Activated T-helper 2 cell treated with anti-CD3 and anti-CD28 coated beads, Interferon-gamma antibody, Interleukin-2, Interleukin-4, amounts not matched to agents 10 μg/mL and 5 μg/mL and 100 μg/mL, durations not matched to agents 14 hours and 24 hours and 36 hours (primary cell): ENCODE results near the gene ZAP70. TPM values are rescaled to one million over a fixed set of nuclear protein-coding genes. Genes with fewer than 3 reads are reported as not detected.
A peak's percentile ranks its signal among the peaks of the same experiment; 100 is the strongest.
"Not testable (repeated sequence)": the region's sequence is repeated elsewhere in the genome, so short reads cannot be mapped to it uniquely, and the experiment has no call there.

Source experiments
- DNase-seq: peaks from one replicate; pipeline ENCODE4 v3.0.0; 2021; ENCODE audit warnings: low spot score
- H3K27ac Mint-ChIP-seq: one replicate; pipeline ENCODE4 v1.8.0; 2021; ENCODE audit warnings: mixed read lengths
- H3K27me3 Mint-ChIP-seq: one replicate; pipeline ENCODE4 v1.8.0; 2021; ENCODE audit warnings: low read depth, mixed read lengths
- H3K36me3 Mint-ChIP-seq: one replicate; pipeline ENCODE4 v1.8.0; 2021; ENCODE audit warnings: low read depth, mixed read lengths
- H3K4me1 Mint-ChIP-seq: one replicate; pipeline ENCODE4 v1.8.0; 2021; ENCODE audit warnings: low read depth, mixed read lengths
- H3K4me3 Mint-ChIP-seq: one replicate; pipeline ENCODE4 v1.8.0; 2021; ENCODE audit warnings: low read depth, mild to moderate bottlenecking, moderate library complexity, mixed read lengths
- H3K9me3 Mint-ChIP-seq: one replicate; pipeline ENCODE4 v1.8.0; 2021; ENCODE audit warnings: mixed read lengths
- intact Hi-C: fragments of 100-400 bp; cut with micrococcal nuclease; formaldehyde crosslinking; loops from one replicate; pipeline ENCODE4 v1.15.1; 2023
- total RNA-seq: library from RNA; stranded (reverse); gene quantifications from 2 replicates; pipeline ENCODE4 v1.2.3, GENCODE V29; 2022

The ZAP70 gene
- total RNA-seq, result 231 and 234 TPM in 2 replicates

GRCh38 chr2:97713296-97714083, at the start of gene ZAP70:
Gene ZAP70, plus strand, starts transcription at chr2:97713576. Its CDS starts 10,461 bp downstream, at chr2:97724037.
- Mint-ChIP-seq H3K9me3 (no peaks in the 10 kb centered on the region), H3K27me3 (no peaks in the 10 kb centered on the region), H3K4me1 (peaks cover 64% of the 10 kb centered on the region), H3K36me3 (peaks cover 48% of the 10 kb centered on the region), H3K4me3 (peak within 1 kb of the TSS; percentile 97), H3K27ac (peak within 1 kb of the TSS; percentile 98)
- peak; percentile 54 for DNase-seq
- intact Hi-C loops, result loop anchor here (5.0 to 10.0 kb wide), 2 partner anchors 674 to 741 kb away; no protein-coding TSS in a partner anchor

- Mint-ChIP-seq H3K9me3 (no peaks in the 10 kb centered on the region), H3K27me3 (no peaks in the 10 kb centered on the region), H3K36me3 (peaks cover 35% of the 10 kb centered on the region), H3K4me3 (peak overlapping the region; percentile 92), H3K27ac (no peak overlapping the region), H3K4me1 (peaks cover 30% of the 10 kb centered on the region)
- intact Hi-C loops, result loop anchor here (1.0 to 5.0 kb wide), 3 partner anchors 73 to 1516 kb away; partner anchors contain the start of gene DUSP2
- DNase-seq, result no peak
Measured at GRCh38 chr2:97663626-97663961, 49.8 kb upstream of the ZAP70 start.

GRCh38 chr2:97663962-97664635, 49.3 kb upstream of the ZAP70 start, which contains the start of gene ACTR1B:
Gene ACTR1B, minus strand, starts transcription at chr2:97664044. Its CDS starts 154 bp downstream, at chr2:97663890.
- Mint-ChIP-seq H3K9me3 (no peaks in the 10 kb centered on the region), H3K4me3 (peak within 1 kb of the TSS; percentile 92), H3K27ac (peak within 1 kb of the TSS; percentile 98), H3K36me3 (peaks cover 35% of the 10 kb centered on the region), H3K4me1 (peaks cover 30% of the 10 kb centered on the region), H3K27me3 (no peaks in the 10 kb centered on the region)
- DNase-seq, result peak; percentile 98
- intact Hi-C loops, result loop anchor here (1.0 to 5.0 kb wide), 6 partner anchors 9 to 1517 kb away; partner anchors contain the start of gene DUSP2

GRCh38 chr2:97664636-97664970, 48.8 kb upstream of the ZAP70 start:
- no peak for DNase-seq
- H3K9me3 Mint-ChIP-seq, result no peaks in the 10 kb centered on the region
- peaks cover 30% of the 10 kb centered on the region for H3K4me1 Mint-ChIP-seq
- intact Hi-C loops, result loop anchor here (1.0 to 5.0 kb wide), 5 partner anchors 9 to 1517 kb away; partner anchors contain the start of gene DUSP2
- H3K27me3 Mint-ChIP-seq, result no peaks in the 10 kb centered on the region
- peak overlapping the region; percentile 85 for H3K27ac Mint-ChIP-seq
- peaks cover 38% of the 10 kb centered on the region for H3K36me3 Mint-ChIP-seq
- H3K4me3 Mint-ChIP-seq, result peak overlapping the region; percentile 79

GRCh38 chr2:97669448-97669847, 43.9 kb upstream of the ZAP70 start, which contains the start of gene C2orf92:
Gene C2orf92, plus strand, starts transcription at chr2:97669713. Its CDS starts 76 bp downstream, at chr2:97669789.
- Mint-ChIP-seq H3K4me3 (no peak within 1 kb of the TSS), H3K36me3 (peaks cover 13% of the 10 kb centered on the region), H3K9me3 (no peaks in the 10 kb centered on the region), H3K4me1 (peaks cover 23% of the 10 kb centered on the region), H3K27ac (no peak within 1 kb of the TSS), H3K27me3 (no peaks in the 10 kb centered on the region)
- intact Hi-C loops, result no loop called here
- no peak for DNase-seq

- peaks cover 25% of the 10 kb centered on the region for H3K4me1 Mint-ChIP-seq
- no peaks in the 10 kb centered on the region for H3K9me3 Mint-ChIP-seq
- H3K27ac Mint-ChIP-seq, result no peak overlapping the region
- H3K4me3 Mint-ChIP-seq, result no peak overlapping the region
- DNase-seq, result no peak
- no peaks in the 10 kb centered on the region for H3K27me3 Mint-ChIP-seq
- intact Hi-C loops, result no loop called here
- H3K36me3 Mint-ChIP-seq, result peaks cover 13% of the 10 kb centered on the region
Measured at GRCh38 chr2:97670471-97670870, 42.9 kb upstream of the ZAP70 start.

- Mint-ChIP-seq H3K27me3 (no peaks in the 10 kb centered on the region), H3K27ac (peak overlapping the region; percentile 21), H3K36me3 (peaks cover 13% of the 10 kb centered on the region), H3K4me3 (no peak overlapping the region), H3K4me1 (peaks cover 30% of the 10 kb centered on the region), H3K9me3 (no peaks in the 10 kb centered on the region)
- intact Hi-C loops, result no loop called here
- DNase-seq, result no peak
Measured at GRCh38 chr2:97671526-97671925, 41.9 kb upstream of the ZAP70 start.

- not testable (repeated sequence) for H3K9me3 Mint-ChIP-seq, DNase-seq, H3K4me3 Mint-ChIP-seq, H3K27me3 Mint-ChIP-seq
- Mint-ChIP-seq H3K36me3 (peaks cover 22% of the 10 kb centered on the region), H3K27ac (peak overlapping the region; percentile 98), H3K4me1 (peaks cover 37% of the 10 kb centered on the region)
- intact Hi-C loops, result loop anchor here (1.0 kb wide), 1 partner anchor 8 kb away; the partner anchor contains the start of gene ACTR1B
Measured at GRCh38 chr2:97672606-97673140, 40.7 kb upstream of the ZAP70 start.

GRCh38 chr2:97673182-97673914, 40.0 kb upstream of the ZAP70 start:
- Mint-ChIP-seq H3K36me3 (peaks cover 24% of the 10 kb centered on the region), H3K27ac (peak overlapping the region; percentile 98), H3K4me3 (peak overlapping the region; percentile 34), H3K9me3 (peaks cover 3% of the 10 kb centered on the region), H3K27me3 (no peaks in the 10 kb centered on the region), H3K4me1 (peaks cover 39% of the 10 kb centered on the region)
- intact Hi-C loops, result loop anchor here (1.0 kb wide), 1 partner anchor 9 kb away; the partner anchor contains the start of gene ACTR1B
- DNase-seq, result no peak

GRCh38 chr2:97673915-97674283, 39.5 kb upstream of the ZAP70 start:
- no peak for DNase-seq
- peak overlapping the region; percentile 34 for H3K4me3 Mint-ChIP-seq
- no peaks in the 10 kb centered on the region for H3K27me3 Mint-ChIP-seq
- H3K36me3 Mint-ChIP-seq, result peaks cover 22% of the 10 kb centered on the region
- H3K9me3 Mint-ChIP-seq, result peaks cover 4% of the 10 kb centered on the region
- H3K27ac Mint-ChIP-seq, result peak overlapping the region; percentile 98
- intact Hi-C loops, result loop anchor here (1.0 kb wide), 2 partner anchors 10 to 14 kb away; partner anchors contain the start of gene ACTR1B
- H3K4me1 Mint-ChIP-seq, result peaks cover 41% of the 10 kb centered on the region

- H3K9me3 Mint-ChIP-seq, result peaks cover 4% of the 10 kb centered on the region
- no peak overlapping the region for H3K27ac Mint-ChIP-seq
- H3K36me3 Mint-ChIP-seq, result peaks cover 16% of the 10 kb centered on the region
- no peak for DNase-seq
- no peak overlapping the region for H3K4me3 Mint-ChIP-seq
- peaks cover 41% of the 10 kb centered on the region for H3K4me1 Mint-ChIP-seq
- intact Hi-C loops, result no loop called here
- H3K27me3 Mint-ChIP-seq, result no peaks in the 10 kb centered on the region
Measured at GRCh38 chr2:97675430-97676113, 37.8 kb upstream of the ZAP70 start.

- intact Hi-C loops, result no loop called here
- Mint-ChIP-seq H3K4me1 (peaks cover 41% of the 10 kb centered on the region), H3K27me3 (no peaks in the 10 kb centered on the region), H3K36me3 (peaks cover 16% of the 10 kb centered on the region), H3K9me3 (peaks cover 4% of the 10 kb centered on the region), H3K27ac (peak overlapping the region; percentile 8), H3K4me3 (no peak overlapping the region)
- no peak for DNase-seq
Measured at GRCh38 chr2:97676620-97677019, 36.8 kb upstream of the ZAP70 start.
